Measurements from ENCODE around the gene BRIP1. TPM values are rescaled to one million over a fixed set of nuclear protein-coding genes. Genes with fewer than 3 reads are reported as not detected.
"Not testable (repeated sequence)": the region's sequence is repeated elsewhere in the genome, so short reads cannot be mapped to it uniquely, and the experiment has no call there.

Gene BRIP1
- total RNA-seq (2014; rRNA removed; shearing (Covaris generic)) = 34.1 and 38.4 TPM in 2 replicates

DNA sequence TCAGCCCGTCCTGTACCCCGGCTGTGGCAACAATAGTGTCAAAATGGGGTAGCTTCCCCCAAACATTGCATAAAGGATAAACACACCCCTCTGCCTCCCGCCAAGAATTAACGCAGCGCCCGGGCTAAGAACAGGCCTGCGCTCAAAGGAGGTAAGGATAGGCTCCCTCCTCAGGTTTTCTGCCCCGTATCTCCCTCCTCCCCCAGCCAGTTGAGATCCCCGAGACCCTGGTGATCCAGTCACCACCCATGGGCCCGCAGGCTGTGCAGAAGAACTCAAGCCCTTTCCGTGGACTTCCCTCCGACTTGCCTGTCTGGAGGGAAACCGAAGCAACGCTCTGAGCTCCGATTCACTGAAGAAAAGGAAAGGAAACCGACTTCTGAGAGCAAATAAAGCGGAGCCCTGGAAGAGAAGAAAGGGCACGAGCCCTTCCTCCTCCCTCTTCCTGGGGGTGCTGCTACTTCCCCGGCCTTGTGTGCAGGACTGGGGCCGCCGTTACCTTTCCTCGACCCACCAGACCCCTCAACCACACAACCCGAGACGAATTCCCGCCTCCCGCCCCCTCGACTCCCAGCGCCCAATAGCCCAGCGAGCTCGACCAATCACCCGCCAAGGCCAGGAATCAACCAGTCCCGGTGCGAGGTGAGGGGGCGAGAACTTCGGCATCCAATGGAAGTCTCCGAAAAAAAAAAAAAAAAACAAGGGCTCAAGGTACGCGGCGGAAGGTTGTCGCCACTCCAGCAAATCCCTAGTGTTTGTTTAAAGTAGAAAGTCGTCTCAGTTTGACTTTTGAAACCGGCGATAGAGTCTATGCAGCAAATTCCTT, at the start of gene BRIP1:
Gene BRIP1 (minus strand): TSS at position 554 of the 826 bp plus-strand sequence. CDS start 1,989 bp downstream, outside the sequence.
- peaks cover 18% of the 10 kb centered on the region for H3K36me3 ChIP-seq
- H3K4me3 ChIP-seq = peak within 1 kb of the TSS; percentile 82
- peaks cover 5% of the 10 kb centered on the region; the same call in 1 of the 2 replicates for H3K4me1 ChIP-seq
- H3K9me3 ChIP-seq (replicated peaks) = no peaks in the 10 kb centered on the region
- H3K27ac ChIP-seq = peak within 1 kb of the TSS; percentile 97
- H3K27me3 ChIP-seq = no peaks in the 10 kb centered on the region
- DNase-seq = peak; percentile 99

DNA sequence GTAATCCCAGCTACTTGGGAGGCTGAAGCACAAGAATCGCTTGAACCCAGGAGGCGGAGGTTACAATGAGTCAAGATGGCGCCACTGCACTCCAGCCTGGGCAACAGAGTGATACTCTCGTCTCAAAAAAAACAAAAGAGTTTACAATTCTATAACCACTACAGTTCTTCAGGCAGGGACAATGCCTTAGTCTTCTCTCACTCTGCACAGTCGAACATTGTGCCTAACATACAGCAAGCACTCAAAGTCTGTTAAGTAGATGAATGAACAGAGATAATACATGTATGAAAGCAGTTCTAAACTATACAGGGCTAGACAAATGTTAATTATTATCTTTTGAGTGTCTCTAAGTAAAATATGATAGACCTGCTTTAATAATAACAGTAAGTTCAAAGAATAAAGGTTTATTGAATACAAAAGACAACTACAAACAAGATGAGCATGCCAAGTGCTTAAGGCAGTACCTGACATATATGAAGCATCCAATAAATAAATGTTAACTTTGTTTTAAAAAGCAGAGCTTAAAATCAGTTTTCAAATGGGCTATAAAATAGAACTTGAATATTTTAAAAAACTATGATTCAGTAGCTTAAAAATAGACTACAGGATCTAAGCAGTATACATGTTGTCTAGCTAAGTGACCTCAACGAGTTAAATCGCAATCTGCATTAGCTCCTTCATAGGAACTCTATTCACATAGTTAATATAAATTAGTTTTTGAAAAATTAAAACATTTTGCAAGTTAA, 45.1 kb upstream of the BRIP1 start:
- H3K9me3 ChIP-seq (replicated peaks) = no peaks in the 10 kb centered on the region
- DNase-seq = no peak
- H3K4me3 ChIP-seq = no peak overlapping the region
- no peaks in the 10 kb centered on the region for H3K27me3 ChIP-seq
- peaks cover 3% of the 10 kb centered on the region; the same call in 1 of the 2 replicates for H3K4me1 ChIP-seq
- peaks cover 46% of the 10 kb centered on the region for H3K36me3 ChIP-seq
- no peak overlapping the region for H3K27ac ChIP-seq

DNA sequence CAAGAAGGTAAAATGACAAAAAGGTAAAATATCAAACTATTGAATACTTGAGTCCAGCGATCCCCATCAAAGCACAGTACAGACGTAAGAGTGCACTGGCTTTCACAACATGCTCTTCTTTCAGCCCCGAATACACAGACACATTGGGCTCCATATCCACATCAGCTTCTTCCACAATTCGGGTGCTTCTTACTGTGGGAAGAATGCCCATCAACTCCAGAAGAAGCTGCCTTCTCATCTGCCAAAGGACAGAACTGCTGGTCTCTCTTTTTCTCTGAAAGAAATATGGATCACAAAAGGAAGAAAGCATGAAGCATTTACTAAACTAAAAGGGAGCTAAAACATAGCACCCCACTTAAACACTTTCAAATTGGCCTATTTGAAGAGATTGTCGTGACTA, 44.0 kb upstream of the BRIP1 start:
- H3K4me3 ChIP-seq = no peak overlapping the region
- no peak for DNase-seq
- no peaks in the 10 kb centered on the region for H3K27me3 ChIP-seq
- H3K36me3 ChIP-seq = peaks cover 51% of the 10 kb centered on the region
- H3K27ac ChIP-seq = no peak overlapping the region
- H3K4me1 ChIP-seq = peaks cover 3% of the 10 kb centered on the region; the same call in 1 of the 2 replicates
- H3K9me3 ChIP-seq (replicated peaks) = no peaks in the 10 kb centered on the region

DNA sequence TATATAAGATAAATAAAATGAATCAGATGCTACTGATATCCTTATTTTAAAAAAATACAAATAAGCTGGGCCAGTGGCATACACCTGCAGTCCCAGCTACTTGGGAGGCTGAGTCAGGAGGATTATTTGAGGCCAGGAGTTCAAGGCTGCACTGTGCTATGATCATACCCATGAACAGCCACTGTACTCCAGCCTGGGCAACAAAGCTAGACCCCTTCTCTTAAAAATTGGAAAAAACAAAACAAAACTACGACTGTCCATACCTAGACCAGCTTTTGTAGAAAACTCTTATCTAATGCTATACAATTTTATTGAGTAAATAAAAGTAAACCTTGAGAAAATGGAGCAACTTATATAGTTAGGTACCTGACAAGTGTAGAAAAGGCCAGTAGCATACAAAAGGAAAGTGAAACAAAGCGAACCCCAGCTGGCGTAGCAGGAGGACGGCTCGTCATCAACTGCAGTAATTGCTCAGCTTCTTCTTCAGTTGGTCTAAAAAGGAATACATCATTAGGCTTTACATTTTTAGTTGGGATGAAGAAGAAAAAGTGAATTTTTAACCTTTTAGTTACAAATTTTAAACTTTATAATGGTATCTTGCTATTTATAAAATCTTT, 40.9 kb upstream of the BRIP1 start:
- Histone ChIP-seq H3K36me3 (peaks cover 44% of the 10 kb centered on the region), H3K27ac (no peak overlapping the region), H3K4me1 (no peaks in the 10 kb centered on the region), H3K27me3 (no peaks in the 10 kb centered on the region), H3K4me3 (no peak overlapping the region), H3K9me3 (replicated peaks) (no peaks in the 10 kb centered on the region)
- DNase-seq = no peak

DNA sequence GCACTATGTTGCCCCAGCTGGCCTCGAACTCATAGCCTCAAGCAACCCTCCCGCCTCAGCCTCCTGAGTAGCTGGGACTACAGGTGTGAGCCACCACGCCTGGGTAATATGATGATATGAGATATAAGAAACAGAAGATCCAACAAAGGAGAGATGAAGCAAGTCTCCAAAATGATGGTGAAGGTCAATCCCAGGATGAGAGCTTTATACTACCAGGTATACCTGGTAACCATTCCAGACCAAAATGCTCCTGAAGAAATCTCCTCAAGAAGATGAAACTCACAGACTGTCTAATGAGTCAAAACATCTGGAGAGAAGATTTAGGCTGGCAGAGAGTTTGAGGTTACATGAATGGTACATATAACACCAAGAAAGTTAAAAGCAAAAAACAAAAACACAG, 39.9 kb upstream of the BRIP1 start:
- H3K9me3 ChIP-seq (replicated peaks) = no peaks in the 10 kb centered on the region
- H3K27ac ChIP-seq = no peak overlapping the region
- no peak overlapping the region for H3K4me3 ChIP-seq
- no peaks in the 10 kb centered on the region for H3K4me1 ChIP-seq
- peaks cover 42% of the 10 kb centered on the region for H3K36me3 ChIP-seq
- DNase-seq = no peak
- H3K27me3 ChIP-seq = no peaks in the 10 kb centered on the region

DNA sequence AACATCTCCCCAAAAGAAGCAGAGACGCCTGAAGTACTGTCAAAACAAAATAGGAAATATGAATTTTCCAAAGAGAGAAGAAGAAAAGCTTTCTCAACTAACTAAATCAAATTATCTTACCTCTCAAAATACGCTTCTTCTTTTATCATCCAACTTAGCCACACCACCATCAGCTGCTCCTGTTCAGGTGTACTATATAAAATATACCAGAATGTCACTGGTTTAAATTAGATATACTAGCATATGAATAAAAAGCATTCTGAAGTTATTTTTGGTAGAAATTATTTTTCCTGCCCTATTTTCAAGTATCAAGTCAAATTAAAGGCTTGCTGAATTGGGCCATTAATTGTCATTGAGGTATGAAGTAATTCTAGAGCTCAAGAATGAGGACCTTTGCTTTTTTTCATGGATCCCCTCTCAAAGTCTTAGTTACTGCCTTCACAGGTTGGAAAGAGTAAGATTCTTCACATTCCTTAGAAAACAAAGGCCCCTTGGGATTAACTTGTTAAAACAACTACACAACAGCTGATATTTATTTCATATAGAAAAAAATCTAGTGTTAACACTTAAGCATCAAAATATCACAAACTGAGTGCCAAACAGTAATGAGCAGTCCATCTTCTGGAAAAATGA, 34.3 kb upstream of the BRIP1 start:
- no peak overlapping the region for H3K27ac ChIP-seq
- H3K9me3 ChIP-seq (replicated peaks) = no peaks in the 10 kb centered on the region
- DNase-seq = no peak

DNA sequence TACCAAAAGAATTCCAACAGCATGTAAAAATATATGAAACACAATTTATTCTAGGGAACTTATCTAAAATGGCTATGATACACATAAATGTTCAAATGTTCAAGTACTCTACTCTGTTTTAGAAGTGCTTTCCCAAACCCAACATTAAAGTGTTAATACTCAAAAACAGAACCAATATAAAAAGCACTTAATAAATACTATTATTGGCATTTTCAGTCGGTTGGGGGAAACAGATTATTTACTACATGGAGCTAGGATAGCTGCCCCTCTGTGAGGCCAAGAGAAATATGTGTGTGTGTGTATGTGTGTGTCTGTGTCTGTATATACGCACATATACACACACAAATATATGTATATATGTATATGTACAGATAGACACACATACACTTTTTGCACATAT, 32.1 kb upstream of the BRIP1 start:
- H3K36me3 ChIP-seq = peaks cover 38% of the 10 kb centered on the region
- H3K27ac ChIP-seq = no peak overlapping the region
- H3K9me3 ChIP-seq (replicated peaks) = no peaks in the 10 kb centered on the region
- no peak for DNase-seq
- no peak overlapping the region for H3K4me3 ChIP-seq
- H3K27me3 ChIP-seq = no peaks in the 10 kb centered on the region
- H3K4me1 ChIP-seq = no peaks in the 10 kb centered on the region

More for the DNA sequence above, 34.3 kb upstream of the BRIP1 start:
- Histone ChIP-seq H3K4me1 (no peaks in the 10 kb centered on the region), H3K4me3 (no peak overlapping the region), H3K27me3 (no peaks in the 10 kb centered on the region), H3K36me3 (peaks cover 50% of the 10 kb centered on the region)

- H3K9me3 ChIP-seq (replicated peaks); H3K27ac ChIP-seq; H3K27me3 ChIP-seq; DNase-seq; H3K4me1 ChIP-seq; H3K4me3 ChIP-seq: not testable (repeated sequence)
- peaks cover 43% of the 10 kb centered on the region for H3K36me3 ChIP-seq
Measured at GRCh38 chr17:61894310-61894709, 31.0 kb upstream of the BRIP1 start.

DNA sequence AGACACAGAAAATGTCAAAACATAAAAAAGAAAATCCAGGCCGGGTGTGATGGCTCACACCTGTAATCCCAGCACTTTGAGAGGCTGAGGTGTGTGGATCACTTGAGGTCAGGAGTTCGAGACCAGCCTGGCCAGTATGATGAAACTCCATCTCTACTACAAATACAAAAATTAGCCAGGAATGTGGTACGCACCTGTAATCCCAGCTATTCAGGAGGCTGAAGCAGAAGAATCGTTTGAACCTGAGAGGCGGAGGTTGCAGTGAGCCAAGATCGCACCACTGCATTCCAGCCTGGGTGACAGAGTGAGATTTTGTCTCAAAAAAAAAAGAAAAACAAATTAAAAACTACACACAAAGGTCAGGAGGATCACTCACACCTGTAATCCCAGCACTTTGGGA, 24.4 kb upstream of the BRIP1 start:
- H3K4me3 ChIP-seq; DNase-seq; H3K9me3 ChIP-seq (replicated peaks); H3K4me1 ChIP-seq; H3K27ac ChIP-seq; H3K27me3 ChIP-seq: not testable (repeated sequence)
- peaks cover 39% of the 10 kb centered on the region for H3K36me3 ChIP-seq

DNA sequence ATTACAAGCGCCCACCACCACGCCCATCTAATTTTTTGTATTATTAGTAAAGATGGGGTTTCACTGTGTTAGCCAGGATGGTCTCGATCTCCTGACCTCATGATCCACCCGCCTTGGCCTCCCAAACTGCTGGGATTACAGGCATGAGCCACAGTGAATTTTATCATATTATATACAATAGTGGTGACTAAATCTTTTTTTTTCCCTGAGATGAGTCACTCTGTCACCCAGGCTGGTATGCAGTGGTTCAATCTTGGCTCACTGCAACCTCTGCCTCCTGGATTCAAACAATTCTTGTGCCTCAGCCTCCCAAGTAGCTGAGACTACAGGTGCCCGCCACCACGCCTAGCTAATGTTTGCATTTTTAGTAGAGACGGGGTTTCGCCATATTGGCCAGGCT, 22.5 kb upstream of the BRIP1 start:
- not testable (repeated sequence) for H3K9me3 ChIP-seq (replicated peaks); H3K27me3 ChIP-seq; H3K27ac ChIP-seq; H3K4me1 ChIP-seq; DNase-seq; H3K4me3 ChIP-seq
- H3K36me3 ChIP-seq = peaks cover 35% of the 10 kb centered on the region

DNA sequence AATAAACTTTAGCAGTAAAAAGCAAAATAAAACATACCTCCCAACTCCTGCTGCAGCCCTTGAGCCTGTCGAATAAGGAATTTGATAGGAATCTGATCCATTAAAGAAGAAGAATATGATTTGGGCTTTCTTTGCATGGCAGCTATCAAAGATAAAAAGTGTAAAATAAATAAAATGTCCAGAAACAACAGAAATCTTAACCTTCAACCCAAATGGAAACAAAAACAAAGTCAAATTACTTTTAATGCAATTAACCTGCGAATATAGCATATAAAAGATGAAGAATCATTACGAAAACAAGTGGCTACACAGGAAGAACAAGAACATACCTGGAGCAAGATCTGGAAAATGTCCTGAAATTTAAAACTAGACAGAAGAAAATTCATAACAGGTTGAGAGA, 21.5 kb upstream of the BRIP1 start:
- no peak for DNase-seq
- Histone ChIP-seq H3K27ac (no peak overlapping the region), H3K36me3 (peaks cover 30% of the 10 kb centered on the region), H3K4me3 (no peak overlapping the region), H3K4me1 (no peaks in the 10 kb centered on the region), H3K27me3 (no peaks in the 10 kb centered on the region), H3K9me3 (replicated peaks) (no peaks in the 10 kb centered on the region)

- Histone ChIP-seq H3K4me3 (no peak overlapping the region), H3K36me3 (peaks cover 19% of the 10 kb centered on the region), H3K27me3 (no peaks in the 10 kb centered on the region), H3K4me1 (no peaks in the 10 kb centered on the region), H3K9me3 (replicated peaks) (no peaks in the 10 kb centered on the region), H3K27ac (no peak overlapping the region)
- no peak for DNase-seq
Measured at GRCh38 chr17:61880589-61881102, 17.3 kb upstream of the BRIP1 start.

- Histone ChIP-seq H3K27ac (no peak overlapping the region), H3K27me3 (no peaks in the 10 kb centered on the region), H3K4me3 (no peak overlapping the region), H3K4me1 (no peaks in the 10 kb centered on the region), H3K9me3 (replicated peaks) (no peaks in the 10 kb centered on the region), H3K36me3 (peaks cover 24% of the 10 kb centered on the region)
- no peak for DNase-seq
Measured at GRCh38 chr17:61878984-61879612, 15.8 kb upstream of the BRIP1 start.

- H3K36me3 ChIP-seq = peaks cover 24% of the 10 kb centered on the region
Measured at GRCh38 chr17:61878520-61878919, 15.2 kb upstream of the BRIP1 start.

More at GRCh38 chr17:61878520-61878919, 15.2 kb upstream of the BRIP1 start:
- H3K4me1 ChIP-seq = no peaks in the 10 kb centered on the region
- no peak overlapping the region for H3K27ac ChIP-seq
- no peak overlapping the region for H3K4me3 ChIP-seq
- no peaks in the 10 kb centered on the region for H3K27me3 ChIP-seq
- no peak for DNase-seq
- no peaks in the 10 kb centered on the region for H3K9me3 ChIP-seq (replicated peaks)
